GM19240 (cell line): ENCODE results near the gene DNAAF1.

Source experiments
- DNase-seq: peaks from one replicate; pipeline ENCODE4 v3.0.0; 2011; ENCODE audit warnings: low spot score; ENCODE audit not compliant: insufficient read length

DNAAF1 gene

DNA sequence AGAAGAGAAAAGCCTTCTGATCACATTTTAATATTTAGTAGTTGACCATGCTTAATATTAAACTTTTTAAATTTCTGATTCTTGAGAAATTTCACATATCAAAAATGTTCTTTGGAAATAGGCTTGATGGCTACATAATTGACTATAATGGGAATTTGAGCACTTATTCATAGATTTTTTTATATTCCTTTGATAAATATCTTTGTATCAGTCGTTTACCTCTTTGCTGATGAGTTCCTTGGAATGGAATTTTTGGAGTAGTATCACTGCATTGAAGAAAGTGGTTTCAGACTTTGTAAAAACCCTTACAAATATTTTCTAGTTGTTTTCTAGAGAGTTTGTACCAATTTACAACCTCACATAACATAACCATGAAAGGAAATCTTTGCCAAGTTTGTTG lies 14.7 kb downstream of the DNAAF1 start:
- no peak for DNase-seq

DNA sequence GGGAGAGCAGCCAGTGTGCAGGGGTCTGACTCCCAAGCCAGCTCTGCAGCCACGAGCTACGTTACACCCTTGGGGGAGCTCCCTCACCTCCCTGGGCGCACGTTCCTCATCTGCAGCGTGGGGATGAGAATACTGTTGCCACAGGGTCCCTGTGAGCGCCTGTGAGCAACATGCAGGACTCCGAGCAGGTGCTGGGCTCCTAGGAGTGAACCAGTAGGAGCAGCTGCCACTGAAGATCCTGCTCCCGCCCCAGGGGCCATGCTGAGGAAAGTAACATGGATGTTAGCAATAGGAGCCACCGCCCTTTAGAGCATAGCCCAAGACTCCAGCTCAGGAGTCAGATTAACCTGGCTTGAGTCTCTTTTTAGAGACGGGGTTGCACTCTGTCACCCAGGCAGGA lies 15.9 kb downstream of the DNAAF1 start:
- DNase-seq: no peak

DNA sequence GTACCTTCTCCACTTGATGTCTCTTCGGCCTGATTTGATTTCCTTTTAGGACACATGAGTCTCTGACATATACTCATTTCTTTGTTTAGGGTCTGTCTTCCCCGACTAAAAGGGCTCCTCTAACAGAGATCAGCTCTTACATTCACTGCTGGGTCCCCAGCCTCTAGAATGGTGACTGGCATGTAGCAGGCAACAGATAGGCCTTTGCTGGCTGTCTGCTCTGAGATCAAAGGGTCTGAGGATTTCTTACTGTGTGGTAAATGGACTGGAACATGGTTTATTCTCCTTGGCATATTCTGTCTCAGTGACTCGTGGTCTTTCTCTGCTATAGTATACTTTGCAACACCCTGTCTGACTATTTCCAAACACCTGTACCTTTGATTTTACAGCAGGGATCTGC lies 16.7 kb downstream of the DNAAF1 start:
- DNase-seq: no peak

DNA sequence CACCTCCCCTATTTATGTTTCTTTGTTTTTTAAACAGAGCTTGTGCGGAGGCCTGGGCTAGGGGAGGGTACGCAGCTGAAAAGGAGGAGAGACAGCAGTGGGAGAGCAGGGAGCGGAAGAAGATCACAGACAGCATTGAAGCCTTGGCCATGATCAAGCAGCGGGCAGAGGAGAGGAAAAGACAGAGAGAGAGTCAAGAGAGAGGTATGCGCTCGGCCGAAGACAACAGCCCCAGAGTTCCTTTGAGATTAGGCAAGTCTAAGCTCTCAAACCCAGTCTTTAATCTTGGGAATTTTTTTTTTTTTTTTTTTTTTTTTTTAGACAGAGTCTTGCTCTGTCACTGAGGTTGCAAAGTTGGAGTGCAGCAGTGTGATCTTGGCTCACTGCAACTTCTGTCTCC lies 20.6 kb downstream of the DNAAF1 start:
- no peak for DNase-seq

DNA sequence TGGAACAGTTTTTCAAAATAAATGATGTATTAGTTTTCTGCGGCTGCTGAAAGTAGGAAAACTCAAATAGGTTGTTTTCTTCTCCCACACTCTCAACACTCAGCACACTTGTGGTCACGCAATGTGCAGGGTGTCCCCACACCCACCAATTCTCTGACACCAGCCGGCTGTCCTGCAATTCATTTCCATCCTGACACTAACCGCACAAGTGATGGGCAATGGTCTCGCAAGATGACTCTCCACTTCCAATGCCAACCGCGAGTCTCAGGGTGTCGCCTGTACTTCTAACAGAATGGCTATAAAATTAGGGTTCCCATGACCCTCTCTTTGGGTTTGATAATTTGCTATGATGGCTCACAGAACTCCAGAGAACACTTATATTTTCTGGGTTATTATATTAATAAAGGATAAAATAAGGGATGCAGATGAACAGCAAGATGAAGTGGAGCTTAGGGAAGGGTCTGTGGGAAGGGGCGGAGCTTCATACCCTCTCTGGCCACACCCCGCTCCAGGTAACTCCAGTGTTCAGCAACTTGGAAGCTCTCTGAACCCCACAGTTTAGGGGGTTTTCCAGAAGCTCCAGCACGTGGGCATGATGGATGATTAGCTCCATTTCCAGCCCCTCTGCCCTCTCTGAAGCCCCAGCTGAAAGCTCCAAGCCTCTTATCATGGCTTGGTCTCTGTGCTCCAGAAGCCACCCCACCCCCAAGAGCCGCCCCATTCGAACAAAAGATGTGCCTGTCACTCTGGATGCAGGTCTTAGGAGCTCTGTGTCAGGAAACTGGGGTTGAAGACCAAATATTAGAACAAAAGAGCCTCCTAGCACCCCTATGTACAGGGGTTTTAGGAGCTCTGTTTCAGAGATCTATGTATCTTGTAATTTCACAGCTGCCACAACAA lies 21.9 kb downstream of the DNAAF1 start:
- no peak for DNase-seq

DNA sequence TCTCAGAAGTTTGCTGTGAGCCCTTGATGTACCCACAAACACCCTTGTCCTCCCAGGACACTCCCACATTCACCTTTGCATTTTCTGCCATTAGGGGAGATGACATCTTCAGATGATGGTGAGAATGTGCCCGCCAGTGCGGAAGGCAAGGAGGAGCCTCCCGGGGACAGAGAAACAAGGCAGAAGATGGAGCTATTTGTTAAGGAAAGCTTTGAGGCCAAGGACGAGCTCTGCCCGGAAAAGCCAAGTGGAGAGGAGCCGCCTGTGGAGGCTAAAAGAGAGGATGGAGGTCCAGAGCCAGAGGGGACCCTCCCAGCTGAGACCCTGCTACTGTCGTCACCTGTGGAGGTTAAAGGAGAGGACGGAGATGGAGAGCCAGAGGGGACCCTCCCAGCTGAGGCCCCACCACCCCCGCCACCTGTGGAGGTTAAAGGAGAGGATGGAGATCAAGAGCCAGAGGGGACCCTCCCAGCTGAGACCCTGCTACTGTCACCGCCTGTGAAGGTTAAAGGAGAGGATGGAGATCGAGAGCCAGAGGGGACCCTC lies 24.7 kb downstream of the DNAAF1 start:
- no peak for DNase-seq

DNA sequence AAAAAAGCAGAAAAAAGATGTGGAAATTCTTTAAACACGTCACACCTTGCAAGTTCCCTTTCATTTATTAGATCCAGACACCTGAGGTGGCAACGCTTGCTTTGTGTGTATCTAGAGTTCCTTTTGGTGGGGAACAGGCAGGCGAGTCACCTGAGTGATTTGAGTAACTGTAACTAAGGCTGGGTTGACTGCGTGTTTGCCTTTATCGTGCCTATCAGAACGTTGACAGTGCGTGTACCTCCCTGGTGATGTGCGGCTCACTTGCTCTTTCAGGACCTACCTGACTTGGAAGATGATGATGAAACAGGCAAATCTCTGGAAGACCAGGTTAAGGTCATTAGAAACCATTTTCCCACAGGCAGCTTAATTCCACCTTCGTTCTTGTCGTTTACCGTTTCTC lies 29.3 kb downstream of the DNAAF1 start:
- no peak for DNase-seq

DNA sequence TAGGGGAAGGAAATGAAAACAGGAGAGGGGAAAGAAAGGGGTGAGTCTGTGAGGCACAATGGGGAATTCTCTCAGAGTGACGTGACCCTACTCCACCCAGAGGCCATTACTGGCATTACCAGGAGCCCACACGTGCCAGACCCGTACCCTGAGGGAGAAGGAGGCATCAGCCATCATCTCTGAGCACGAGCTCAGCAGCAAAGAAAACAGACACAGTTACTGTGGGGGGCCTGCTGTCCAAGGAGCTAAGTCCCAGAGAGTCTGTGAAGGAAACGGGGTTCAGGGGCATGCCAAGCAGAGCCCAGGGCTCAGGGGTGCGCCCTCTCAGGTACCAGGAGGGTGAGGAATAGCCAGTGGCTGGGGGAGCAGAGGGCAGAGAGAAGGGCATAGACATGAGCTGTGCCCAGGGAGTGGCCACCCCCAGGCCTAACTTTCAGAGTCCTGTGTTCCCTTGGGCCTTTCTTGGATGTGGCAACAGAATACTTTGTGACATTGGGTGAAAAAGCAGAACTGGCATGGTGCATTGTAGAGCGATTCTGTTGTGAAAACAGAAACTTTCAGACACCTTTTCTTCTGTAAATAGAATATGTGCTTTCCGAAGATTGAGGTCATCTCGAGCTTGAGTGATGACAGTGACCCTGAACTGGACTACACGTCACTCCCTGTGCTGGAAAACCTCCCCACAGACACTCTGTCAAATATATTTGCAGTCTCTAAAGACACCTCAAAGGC lies 30.4 kb downstream of the DNAAF1 start:
- peak; percentile 80 for DNase-seq

DNA sequence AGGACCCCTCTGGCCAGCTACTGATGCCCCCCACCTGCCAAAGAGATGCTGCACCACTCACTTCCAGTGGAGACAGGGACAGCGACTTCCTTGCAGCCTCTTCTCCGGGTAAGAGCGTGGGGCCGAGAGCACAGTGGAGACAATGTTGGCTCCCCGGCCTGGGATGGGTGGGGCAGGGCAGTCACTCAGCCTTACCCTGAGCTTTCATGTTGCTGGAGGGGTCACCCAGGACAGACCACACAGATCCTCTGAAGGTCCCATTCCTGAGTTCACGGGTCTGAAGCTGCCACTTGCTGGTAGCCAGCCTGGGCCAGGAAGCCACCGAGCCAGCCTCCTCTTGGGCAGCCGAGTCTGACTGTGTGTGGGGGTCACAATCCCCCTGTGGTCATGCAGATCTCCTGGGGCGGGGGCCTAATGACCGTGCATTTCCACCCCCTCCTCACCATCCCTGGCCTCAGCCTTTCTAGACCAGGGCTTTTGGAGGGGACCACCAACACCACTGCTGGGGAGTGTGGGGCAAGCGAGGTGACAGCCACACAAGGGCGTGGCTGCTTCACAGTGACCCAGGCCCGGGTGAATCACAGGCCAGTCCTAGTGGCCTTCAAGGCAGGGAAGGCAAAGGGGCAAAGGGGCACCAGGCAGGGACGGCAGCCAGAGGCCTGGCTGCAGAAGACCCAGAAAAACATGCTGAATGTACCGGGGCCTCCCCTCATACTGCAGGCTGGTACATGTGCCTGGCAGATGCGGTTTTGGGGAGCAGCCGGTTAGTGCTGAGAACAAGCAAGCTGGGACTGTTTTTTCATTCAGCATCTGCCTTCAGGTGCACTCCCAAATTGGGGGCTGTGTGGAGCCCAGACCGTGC lies 31.3 kb downstream of the DNAAF1 start:
- DNase-seq: no peak

DNA sequence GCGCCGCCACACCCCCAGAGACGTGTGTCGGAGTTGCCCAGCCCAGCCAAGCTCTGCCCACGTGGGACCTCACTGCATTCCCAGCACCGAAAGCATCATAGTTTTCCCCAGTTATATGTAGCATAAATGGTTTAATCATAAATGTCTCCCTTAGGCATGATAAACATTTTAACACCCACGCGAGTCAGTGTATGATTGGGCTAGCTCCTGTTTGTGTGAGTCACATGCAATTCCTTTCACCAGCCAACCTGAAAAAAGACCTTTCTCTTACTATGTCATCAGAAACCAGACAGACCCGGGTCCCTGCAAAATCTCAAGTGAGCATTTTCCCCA lies 32.6 kb downstream of the DNAAF1 start:
- no peak for DNase-seq

DNA sequence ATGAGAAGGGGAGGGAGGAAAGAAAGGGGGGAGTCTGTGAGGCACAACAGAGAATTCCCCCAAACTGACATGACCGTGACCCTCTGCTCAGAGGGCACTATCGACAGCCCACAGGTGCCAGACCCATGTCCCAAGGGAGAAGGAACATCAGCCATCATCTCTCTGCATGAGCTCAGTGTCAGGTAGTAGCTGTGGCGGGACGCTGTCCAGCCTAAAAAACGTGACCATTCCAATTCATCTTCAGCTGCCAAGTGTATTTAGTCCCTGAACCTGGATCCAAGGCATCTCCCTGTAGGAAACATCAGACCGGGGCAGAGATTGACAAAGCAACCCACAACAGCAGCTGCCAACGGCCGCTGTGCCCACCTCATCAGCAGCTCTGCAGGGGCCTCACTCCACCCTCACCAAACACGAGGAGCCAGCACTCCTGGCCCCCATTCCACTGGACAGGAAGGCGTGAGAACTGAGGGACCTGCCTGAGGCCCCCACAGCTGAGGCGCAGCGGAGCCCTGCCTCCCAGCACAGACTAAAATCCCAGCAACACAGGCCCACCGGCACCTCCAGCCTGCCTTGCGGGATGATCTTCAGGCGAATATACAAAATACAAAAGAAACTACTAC lies 33.1 kb downstream of the DNAAF1 start:
- DNase-seq: no peak

DNA sequence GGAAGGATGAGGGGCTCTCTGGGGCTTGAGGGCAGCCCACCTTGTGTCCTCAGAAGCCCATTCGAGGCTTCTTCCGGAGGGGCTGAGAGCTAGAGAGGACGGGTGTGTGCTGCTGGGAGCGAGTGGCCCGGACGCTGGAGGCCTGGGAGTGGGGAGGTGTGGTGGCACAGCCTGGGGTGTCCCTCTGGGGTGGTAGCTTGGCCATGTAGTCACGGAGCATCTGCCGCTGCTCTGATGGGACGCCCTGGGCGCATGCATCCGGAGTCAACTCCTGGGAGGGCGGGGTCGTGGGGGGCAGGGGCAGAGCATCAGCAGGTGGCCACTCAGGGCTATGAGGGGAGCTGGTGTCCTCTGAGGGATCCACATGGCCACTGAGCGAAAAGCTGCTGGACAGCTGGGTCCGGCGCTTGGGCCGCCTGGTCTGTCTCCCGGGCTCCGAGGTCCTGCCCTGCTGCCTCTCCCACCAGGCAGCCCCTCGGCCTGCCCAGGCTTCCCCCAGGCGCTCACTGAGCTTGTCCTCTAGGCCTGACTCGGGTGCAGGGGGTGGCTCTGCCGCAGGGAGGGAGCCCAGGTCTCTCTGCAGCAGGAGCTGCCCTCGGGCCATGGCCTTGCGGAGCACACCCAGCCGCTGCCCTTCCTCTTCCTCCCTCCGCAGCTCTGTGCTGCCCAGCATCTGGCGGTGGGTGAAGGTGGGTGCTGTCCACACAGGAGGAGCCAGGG lies 33.9 kb downstream of the DNAAF1 start:
- no peak for DNase-seq

DNA sequence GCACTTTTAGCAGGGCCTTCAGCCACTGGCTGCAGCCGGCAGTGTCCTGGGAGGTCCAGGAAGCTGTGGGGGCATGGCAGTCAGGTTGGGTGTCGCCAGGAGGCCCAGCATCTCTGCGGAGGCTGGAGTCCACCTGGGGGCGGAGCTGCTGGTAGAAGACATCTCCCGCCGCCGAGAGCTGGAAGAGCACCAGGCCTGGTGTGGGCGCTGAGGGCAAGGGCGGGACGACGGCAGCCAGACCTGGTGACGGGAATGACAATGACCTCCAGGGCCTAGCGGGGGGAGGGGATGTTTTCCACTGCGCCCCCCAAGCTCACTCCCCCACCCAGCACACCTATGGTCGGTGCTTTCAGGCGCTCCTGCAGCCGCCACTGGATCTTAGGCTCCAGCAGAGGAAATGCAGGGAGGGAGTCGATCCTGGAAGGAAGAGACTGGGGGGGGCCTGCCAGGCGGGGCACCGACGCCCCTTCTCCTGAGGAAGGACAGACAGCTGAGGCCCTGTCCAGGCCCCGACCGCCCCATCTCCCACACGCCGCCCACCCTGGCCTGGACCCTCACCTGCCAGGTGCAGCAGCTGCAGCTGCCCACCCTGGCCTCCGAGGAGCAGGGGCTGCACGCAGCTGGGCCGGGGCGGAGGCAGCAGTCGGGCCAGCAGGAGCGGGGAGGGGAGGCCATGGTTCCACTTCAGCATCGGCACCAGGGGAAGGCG lies 34.7 kb downstream of the DNAAF1 start:
- no peak for DNase-seq

DNA sequence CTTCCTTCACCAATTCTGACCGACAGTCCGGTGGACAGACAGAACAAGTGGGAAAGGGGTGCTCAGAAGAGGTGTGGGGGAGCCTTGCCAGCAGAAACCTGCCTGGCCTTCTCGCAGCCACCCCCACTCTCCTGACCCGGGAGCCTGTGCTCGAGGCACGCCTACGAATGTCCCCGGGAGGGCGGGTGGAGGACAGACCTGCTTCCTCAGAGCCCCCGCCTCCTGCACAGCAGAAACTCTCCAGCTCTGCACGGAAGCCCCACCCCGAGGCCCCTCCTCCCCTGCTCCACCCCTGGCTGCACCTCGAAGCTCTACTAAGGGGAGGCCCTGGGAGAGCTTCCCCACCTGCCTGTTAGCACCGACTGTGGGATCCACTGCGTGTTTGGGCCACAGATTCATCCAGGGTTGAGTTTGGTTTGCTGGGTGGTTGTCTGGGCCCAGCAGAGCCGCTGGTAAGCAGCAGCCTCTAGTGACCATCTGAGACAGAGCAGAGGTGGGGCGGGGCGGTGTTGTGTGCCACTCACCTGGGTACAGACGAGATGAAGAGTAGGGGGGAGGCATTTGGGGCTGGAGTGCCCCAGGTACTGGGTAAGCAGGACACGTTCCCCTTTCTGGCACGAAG lies 35.5 kb downstream of the DNAAF1 start:
- no peak for DNase-seq

DNA sequence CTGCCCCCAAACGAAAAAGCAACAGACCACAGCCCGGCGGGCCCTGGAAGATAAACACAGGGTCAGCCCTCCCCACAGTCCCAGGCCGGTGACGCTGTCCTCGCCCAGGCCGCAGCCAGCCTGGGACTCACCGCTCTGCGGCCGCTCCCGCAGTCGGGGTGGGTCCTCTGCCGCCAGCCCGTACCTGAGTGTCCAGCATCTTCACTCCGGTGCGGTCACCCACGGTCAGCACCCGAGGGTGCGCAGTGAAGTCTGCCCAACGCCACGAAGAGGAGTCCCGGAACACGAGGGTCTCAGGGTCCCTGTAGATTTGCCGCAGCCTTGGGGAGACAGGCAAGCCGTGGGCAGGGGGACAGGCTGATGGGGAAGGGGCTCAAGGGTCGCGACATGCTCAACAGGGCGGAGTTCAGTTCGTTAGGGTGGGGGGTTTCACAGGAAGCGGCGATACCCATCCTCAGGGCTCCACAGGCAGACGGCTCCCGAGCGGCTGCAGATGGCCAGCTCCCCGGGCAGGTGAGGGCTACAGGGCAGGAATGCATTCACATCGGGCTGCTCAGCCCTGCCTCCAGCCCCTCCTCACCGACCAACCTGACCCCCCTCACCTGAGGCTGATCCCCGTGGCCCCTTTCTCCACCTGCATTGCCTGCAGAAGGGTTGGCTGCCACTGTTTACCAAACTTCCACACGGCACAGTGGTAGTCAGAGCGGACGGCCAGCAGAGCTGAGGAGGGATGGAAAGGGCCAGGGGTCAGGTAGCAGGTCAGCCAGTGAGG lies 36.2 kb downstream of the DNAAF1 start:
- DNase-seq: no peak

DNA sequence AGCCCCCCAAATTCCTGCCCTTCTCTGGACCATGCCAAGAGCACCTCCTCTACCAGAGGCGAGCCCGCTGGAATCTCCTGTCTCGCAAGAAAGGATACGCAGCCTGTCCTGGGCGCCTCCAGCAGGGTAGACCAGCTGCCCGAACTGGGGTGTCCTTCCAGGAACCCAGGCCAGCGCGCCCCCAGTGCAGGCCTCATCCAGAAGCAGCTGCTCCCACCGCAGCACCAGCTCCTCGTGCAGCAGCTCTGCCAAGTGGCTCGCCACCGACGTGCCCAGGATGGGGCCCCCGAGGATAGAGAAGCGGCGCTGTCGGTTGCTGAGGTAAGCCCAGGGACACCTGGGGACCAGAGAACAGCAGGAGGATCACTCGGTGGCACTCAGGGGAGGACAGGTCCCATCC lies 37.0 kb downstream of the DNAAF1 start:
- no peak for DNase-seq

DNA sequence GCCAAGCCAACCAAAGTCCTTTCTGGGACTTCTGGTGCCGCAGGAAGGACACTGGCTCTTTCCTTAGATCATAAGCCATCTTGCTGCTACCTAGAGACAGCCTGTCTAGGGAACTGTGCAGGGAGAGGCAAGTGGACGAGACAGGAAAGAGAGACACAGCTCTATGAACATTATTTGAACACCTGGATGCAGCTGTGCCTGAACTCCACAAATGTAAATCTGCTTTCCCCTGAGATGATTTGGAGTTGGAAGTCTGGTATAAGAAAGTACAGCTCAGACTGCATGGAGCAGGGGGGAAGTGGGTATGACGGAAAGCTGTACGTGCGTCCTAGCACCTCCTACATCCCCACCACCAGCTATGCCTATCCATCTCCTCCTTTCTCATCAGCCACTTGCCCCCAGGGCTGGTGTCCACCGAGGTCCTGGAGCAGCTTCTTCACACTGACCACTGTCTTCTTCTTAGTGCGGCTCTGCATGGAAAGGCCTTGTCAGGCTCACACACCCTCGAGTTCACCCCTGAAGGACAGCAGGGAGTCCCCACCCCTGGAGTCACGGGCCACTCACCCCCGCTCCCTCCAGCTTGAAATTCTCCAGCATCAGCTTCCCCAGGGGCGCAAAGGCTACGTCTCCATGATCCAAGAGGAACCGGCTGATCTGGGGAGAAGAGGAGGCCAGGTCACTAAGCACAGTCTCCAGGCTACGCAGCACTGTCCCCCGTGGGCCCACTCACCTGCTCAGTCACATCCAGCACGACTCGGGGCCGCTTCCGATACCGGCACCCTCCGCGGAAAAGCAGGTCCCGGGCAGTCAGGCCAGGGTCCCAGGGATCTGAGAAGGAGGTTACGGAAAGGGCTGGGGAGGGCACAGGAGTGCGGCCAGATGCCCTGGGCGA lies 37.8 kb downstream of the DNAAF1 start:
- DNase-seq: no peak

DNA sequence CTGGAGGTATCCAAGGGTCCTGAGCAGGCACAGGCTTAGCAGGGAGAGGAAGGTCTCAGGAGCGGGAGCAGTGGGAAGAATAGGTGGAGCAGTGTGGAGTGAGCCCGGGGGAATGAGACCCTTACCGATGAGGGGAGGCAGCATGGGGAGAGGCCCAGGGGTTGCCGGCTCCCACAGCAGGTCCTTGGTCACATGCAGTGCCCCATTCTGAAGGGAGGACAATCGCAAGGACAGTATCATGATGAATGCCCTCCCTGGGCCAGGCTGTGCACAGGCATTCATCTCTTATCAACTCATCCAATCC lies 38.4 kb downstream of the DNAAF1 start:
- no peak for DNase-seq
